Choroid plexus epithelial cell (primary cell): ENCODE results near the gene FXN.

Experiments
- DNase-seq: peaks from one replicate; pipeline ENCODE4 v3.0.0-alpha.2; 2010; ENCODE audit warnings: low read depth
- H3K4me3 ChIP-seq: 2 replicates; pipeline ENCODE4 v1.5.1; 2011; ENCODE audit warnings: low read depth, mild to moderate bottlenecking, control low read depth, low read length, moderate library complexity
- CTCF ChIP-seq: conservative IDR thresholded peaks from 2 replicates; pipeline ENCODE4 v1.5.1; 2011; ENCODE audit warnings: low read depth, mild to moderate bottlenecking, control low read depth, inconsistent platforms, low read length, moderate library complexity

FXN gene

GRCh38 chr9:69023650-69024049 is 11.9 kb upstream of the FXN start:
- TF ChIP-seq CTCF, result no peak
- DNase-seq, result no peak
- H3K4me3 ChIP-seq, result no peak overlapping the region

GRCh38 chr9:69027355-69028097 is 8.0 kb upstream of the FXN start:
- peak; percentile 83 for TF ChIP-seq CTCF
- peak; percentile 69 for DNase-seq
- H3K4me3 ChIP-seq, result no peak overlapping the region

GRCh38 chr9:69028754-69029153 is 6.8 kb upstream of the FXN start:
- TF ChIP-seq CTCF, result no peak
- H3K4me3 ChIP-seq, result no peak overlapping the region
- DNase-seq, result no peak

- TF ChIP-seq CTCF, result no peak
- H3K4me3 ChIP-seq, result no peak overlapping the region
- DNase-seq, result no peak
Observed at GRCh38 chr9:69029535-69029934, 6.0 kb upstream of the FXN start.

- DNase-seq, result peak; percentile 33
- TF ChIP-seq CTCF, result no peak
- H3K4me3 ChIP-seq, result no peak overlapping the region
Observed at GRCh38 chr9:69030851-69031645, 4.5 kb upstream of the FXN start.

GRCh38 chr9:69034071-69034470 is 1.5 kb upstream of the FXN start:
- DNase-seq, result no peak
- no peak for TF ChIP-seq CTCF
- H3K4me3 ChIP-seq, result no peak overlapping the region
